Pancreas (tissue), 10 donors: ENCODE measurements around the gene SLC25A44. TPM values are rescaled to one million over a fixed set of nuclear protein-coding genes. Genes with fewer than 3 reads are reported as not detected.

Experiments used
- ATAC-seq, 4 donors: fragments of 200-7000 bp; cut with Tn5 transposase; one replicate each; pipeline versions ENCODE4 v1.8.0 to v1.9.1; 2020; ENCODE audit warnings: mild to moderate bottlenecking in 4 of 4, moderate library complexity in 4 of 4
- DNase-seq, 6 donors: peaks; one replicate each; pipeline ENCODE4 v3.0.0-alpha.2; 2020
- FAIRE-seq: peaks from 2 replicates; lab custom pipeline; 2012; peaks lifted over from hg19 to GRCh38; lab: Jason Lieb, UNC
- H3K27ac ChIP-seq, 4 donors: fragments of 200-600 bp; sonication (generic); 1 replicate in 3 of 4; 2 replicates in 1 of 4; pipeline versions ENCODE4 v1.5.0 to v1.8.0; 2020
- H3K27me3 ChIP-seq, 4 donors: fragments of 200-600 bp; one replicate each; pipeline ENCODE4 v1.8.0; 2021
- H3K36me3 ChIP-seq, 3 donors: fragments of 200-600 bp; sonication (generic) in 1 of 3; one replicate each; pipeline versions ENCODE4 v1.5.0 to v1.8.0; 2020 to 2021
- H3K4me1 ChIP-seq, 3 donors: fragments of 200-600 bp; one replicate each; pipeline ENCODE4 v1.8.0; 2021
- H3K4me3 ChIP-seq, 4 donors: fragments of 200-600 bp; sonication (generic) in 2 of 4; one replicate each; pipeline versions ENCODE4 v1.5.0 to v1.8.0; 2020 to 2021
- H3K9me3 ChIP-seq, 4 donors: fragments of 200-600 bp; one replicate each; pipeline ENCODE4 v1.8.0; 2021
- CTCF ChIP-seq, 4 donors: fragments of 200-600 bp; sonication (generic) in 3 of 4; IDR thresholded peaks; one replicate each; pipeline versions ENCODE4 v1.5.0 to v1.8.0; 2021; ENCODE audit warnings: antibody characterized with exemption in 4 of 4
- WGBS, 2 donors: extraction: QIAGEN DNeasy Blood & Tissue Kit; methylation state at CpG; one replicate each; pipeline ENCODE4 v1.1.7; 2013; 5-methylcytosine and 5-hydroxymethylcytosine counted together
- intact Hi-C, 3 donors: fragments of 100-400 bp; cut with DNase I; formaldehyde crosslinking; loops; one replicate each; pipeline versions ENCODE4 v1.11.1 to v1.14.2; 2022
- polyA plus RNA-seq, 2 donors: library from polyadenylated mRNA; stranded (reverse); fragments of 200-250 nt; gene quantifications; one replicate each; pipeline ENCODE4 v1.2.3, GENCODE V29; 2013
- total RNA-seq, 6 donors: library from RNA; stranded (reverse); fragmentation: NEBNext Ultra II Directional in 4 of 6; extraction: Animal tissue kit (Norgen Biotek cat#: 25700) in 4 of 6; gene quantifications; one replicate each; pipeline versions ENCODE4 v1.2.1 to v1.2.4, GENCODE V29; 2021 to 2023
- donor health status: healthy with polysubstance abuse.
- donor health status: DM: no; HTN: no; CAD: no; lungs with moderate emphysema.
- donor health status: DM: no; HTN: no; CAD: no.
- donor health status: control.
- donor health status: control.
- donor health status: Bipolar disorder and iron deficiency.
- donor health status: DM: yes; HTN: yes; CAD: no.
- donor health status: DM: no; HTN: no; CAD: no.
- donor health status: DM: no; HTN: no; CAD: no.
- donor health status: DM: yes; HTN: yes; CAD: no.

Gene SLC25A44
- total and polyA plus RNA-seq, 8 donors: 4.0 to 11.4 (median 6.7) TPM

GRCh38 chr1:156259805-156260204 lies 65.9 kb downstream of the SLC25A44 start:
- TF ChIP-seq CTCF (IDR thresholded peaks at IDR 0.05): no peak
- no peak for FAIRE-seq
- Histone ChIP-seq H3K4me1 (no peaks in the 10 kb centered on the region), H3K27me3 (no peaks in the 10 kb centered on the region), H3K36me3 (peaks cover 20 to 62% (median 45%) of the 10 kb centered on the region in 3 donors), H3K9me3 (no peaks in the 10 kb centered on the region), H3K4me3 (no peak overlapping the region), H3K27ac (no peak overlapping the region)
- intact Hi-C loops: no loop called here
- no peak for ATAC-seq
- DNase-seq: no peak
- WGBS, 2 donors: 87% methylated on average over 3 of the region's 3 CpGs

- FAIRE-seq (no peak), ATAC-seq (no peak), DNase-seq (no peak)
- H3K27ac ChIP-seq: no peak overlapping the region
- H3K36me3 ChIP-seq: peaks cover 13 to 71% (median 45%) of the 10 kb centered on the region in 3 donors
- no peak overlapping the region for H3K4me3 ChIP-seq
- TF ChIP-seq CTCF (IDR thresholded peaks at IDR 0.05): no peak
- no peaks in the 10 kb centered on the region for H3K4me1 ChIP-seq
- intact Hi-C loops: no loop called here
- H3K9me3 ChIP-seq: no peaks in the 10 kb centered on the region
- WGBS, 2 donors: 90 to 93% methylated on average over 2 of the region's 2 CpGs
- no peaks in the 10 kb centered on the region for H3K27me3 ChIP-seq
These were observed 67.0 kb downstream of the SLC25A44 start for GRCh38 chr1:156260896-156261295.

Other genes with a start within 250 kb of the SLC25A44 start
- gene ARHGEF2, start 215.6 kb upstream of the SLC25A44 start, total RNA-seq: 10 to 100 TPM; 10.3 to 39.0 (median 23.8) TPM
- gene ARHGEF2, start 215.6 kb upstream of the SLC25A44 start, polyA plus RNA-seq: 10 to 100 TPM; 17.8 to 20.2 TPM
- 100 to 1,000 TPM; 160 to 236 (median 202) TPM for gene SSR2, start 173.2 kb upstream of the SLC25A44 start, total RNA-seq
- gene SSR2, start 173.2 kb upstream of the SLC25A44 start, polyA plus RNA-seq: 100 to 1,000 TPM; 180 to 243 TPM
- gene UBQLN4, start 140.3 kb upstream of the SLC25A44 start, total RNA-seq: 10 to 100 TPM; 14.1 to 28.2 (median 16.9) TPM
- 10 to 100 TPM; 18.6 to 24.4 TPM for gene UBQLN4, start 140.3 kb upstream of the SLC25A44 start, polyA plus RNA-seq
- 10 to 100 TPM; 31.7 to 40.1 (median 32.1) TPM for gene LAMTOR2, start 139.3 kb upstream of the SLC25A44 start, total RNA-seq
- 10 to 100 TPM; 59.4 to 60.1 TPM for gene LAMTOR2, start 139.3 kb upstream of the SLC25A44 start, polyA plus RNA-seq
- gene RAB25, start 132.9 kb upstream of the SLC25A44 start, total RNA-seq: 10 to 100 TPM; 29.0 to 51.1 (median 34.6) TPM
- gene RAB25, start 132.9 kb upstream of the SLC25A44 start, polyA plus RNA-seq: 10 to 100 TPM; 56.3 to 81.6 TPM
- gene MEX3A, start 111.6 kb upstream of the SLC25A44 start, total RNA-seq: 1 to 10 TPM in 2 of 6 donors, under 1 TPM in 4; 0.12 to 3.1 (median 0.65) TPM
- under 1 TPM; 0.19 to 0.76 TPM for gene MEX3A, start 111.6 kb upstream of the SLC25A44 start, polyA plus RNA-seq
- 100 to 1,000 TPM in 3 of 6 donors, 10 to 100 TPM in 3; 59.4 to 119 (median 92.7) TPM for gene LMNA, start 79.4 kb upstream of the SLC25A44 start, total RNA-seq
- 100 to 1,000 TPM in 1 of 2 donors, 10 to 100 TPM in 1; 96.7 to 111 TPM for gene LMNA, start 79.4 kb upstream of the SLC25A44 start, polyA plus RNA-seq
- gene SEMA4A, start 40.5 kb upstream of the SLC25A44 start, total RNA-seq: 1 to 10 TPM; 2.6 to 7.0 (median 4.5) TPM
- gene SEMA4A, start 40.5 kb upstream of the SLC25A44 start, polyA plus RNA-seq: 1 to 10 TPM; 4.4 to 5.4 TPM
- 10 to 100 TPM; 15.8 to 28.8 (median 21.9) TPM for gene PMF1, start 18.9 kb downstream of the SLC25A44 start, total RNA-seq
- gene PMF1, start 18.9 kb downstream of the SLC25A44 start, polyA plus RNA-seq: 10 to 100 TPM; 69.7 to 79.7 TPM
- 1 to 10 TPM in 2 of 6 donors, under 1 TPM in 4; 0.60 to 1.7 (median 0.80) TPM for gene BGLAP, start 48.1 kb downstream of the SLC25A44 start, total RNA-seq
- gene BGLAP, start 48.1 kb downstream of the SLC25A44 start, polyA plus RNA-seq: 1 to 10 TPM; 2.9 to 4.8 TPM
- 1 to 10 TPM in 2 of 6 donors, under 1 TPM in 4; 0.51 to 1.3 (median 0.67) TPM for gene PAQR6, start 54.0 kb downstream of the SLC25A44 start, total RNA-seq
- 1 to 10 TPM; 3.5 to 5.6 TPM for gene PAQR6, start 54.0 kb downstream of the SLC25A44 start, polyA plus RNA-seq
- 10 to 100 TPM; 15.9 to 42.8 (median 23.3) TPM for gene SMG5, start 88.7 kb downstream of the SLC25A44 start, total RNA-seq
- 10 to 100 TPM; 26.2 to 26.5 TPM for gene SMG5, start 88.7 kb downstream of the SLC25A44 start, polyA plus RNA-seq
- gene TMEM79, start 90.2 kb downstream of the SLC25A44 start, total RNA-seq: 1 to 10 TPM in 4 of 6 donors, under 1 TPM in 2; 0.51 to 2.7 (median 1.1) TPM
- 1 to 10 TPM; 3.1 to 3.7 TPM for gene TMEM79, start 90.2 kb downstream of the SLC25A44 start, polyA plus RNA-seq
- gene GLMP, start 101.6 kb downstream of the SLC25A44 start, total RNA-seq: 10 to 100 TPM; 11.1 to 29.6 (median 18.1) TPM
- 10 to 100 TPM; 31.3 to 32.5 TPM for gene GLMP, start 101.6 kb downstream of the SLC25A44 start, polyA plus RNA-seq
- not detected for gene VHLL, start 105.2 kb downstream of the SLC25A44 start, total RNA-seq
- gene VHLL, start 105.2 kb downstream of the SLC25A44 start, polyA plus RNA-seq: under 1 TPM in 1 of 2 donors, not detected in 1; 0.19 TPM
- gene CCT3, start 144.2 kb downstream of the SLC25A44 start, total RNA-seq: 100 to 1,000 TPM in 1 of 6 donors, 10 to 100 TPM in 5; 47.1 to 107 (median 87.1) TPM
- gene CCT3, start 144.2 kb downstream of the SLC25A44 start, polyA plus RNA-seq: 10 to 100 TPM; 58.3 to 81.5 TPM
- not detected for gene TSACC, start 144.4 kb downstream of the SLC25A44 start, total RNA-seq
- under 1 TPM in 1 of 2 donors, not detected in 1; 0.56 TPM for gene TSACC, start 144.4 kb downstream of the SLC25A44 start, polyA plus RNA-seq
- gene RHBG, start 175.1 kb downstream of the SLC25A44 start, total RNA-seq: under 1 TPM; 0.16 to 1.00 (median 0.40) TPM
- 1 to 10 TPM; 1.3 to 3.5 TPM for gene RHBG, start 175.1 kb downstream of the SLC25A44 start, polyA plus RNA-seq